ENCODE measurements around the gene NLE1. TPM values are rescaled to one million over a fixed set of nuclear protein-coding genes. Genes with fewer than 3 reads are reported as not detected.

NLE1 gene
- total RNA-seq, 4 donors from 2014 or later: 9.9 to 19.3 (median 11.5) TPM

DNA sequence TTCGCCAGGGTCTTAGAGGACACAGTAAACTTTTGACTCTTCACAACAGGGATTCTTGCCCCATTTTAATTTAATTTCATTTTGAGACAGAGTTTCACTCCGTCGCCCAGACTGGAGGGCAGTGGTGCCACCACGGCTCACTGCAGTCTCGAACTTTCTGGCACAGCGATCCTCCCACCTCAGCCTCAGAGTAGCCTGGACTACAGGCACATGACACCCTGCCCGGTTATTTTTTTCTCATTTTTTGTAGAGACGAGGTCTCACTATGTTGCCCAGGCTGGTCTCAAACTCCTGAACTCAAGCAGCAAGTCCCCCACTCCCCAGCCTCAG, 329 bp upstream of the NLE1 start:
- ATAC-seq: no peak

DNA sequence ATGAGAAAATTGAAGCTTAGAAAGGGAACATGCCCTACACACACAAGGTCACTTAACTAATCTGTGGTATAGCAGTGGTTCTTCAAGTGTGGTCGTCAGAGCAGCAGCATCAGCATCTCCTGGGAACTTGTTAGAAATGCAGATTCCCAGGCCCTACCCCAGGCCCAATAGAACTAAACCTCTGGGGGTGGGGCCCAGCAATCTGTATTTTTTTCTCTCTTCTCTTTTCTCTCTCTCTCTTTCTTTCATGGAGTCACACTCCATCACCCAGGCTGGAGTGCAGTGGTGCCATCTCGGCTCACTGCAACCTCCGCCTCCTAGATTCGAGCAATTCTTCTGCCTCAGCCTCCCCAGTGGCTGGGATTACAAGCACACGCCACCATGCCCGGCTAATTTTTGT, 3.9 kb downstream of the NLE1 start:
- DNase-seq: no peak
- in situ Hi-C loops (cut with MboI; ENCODE audit: low sequenced_read_pairs in 4 of 4) (no loop called here), intact Hi-C loops (cut with DNase I; ENCODE audit: low total_unique reads) (no loop called here)
- Histone ChIP-seq H3K4me3 (no peak overlapping the region), H3K4me1 (peaks cover 7 to 15% of the 10 kb centered on the region in 2 donors), H3K27ac (no peak overlapping the region), H3K27me3 (no peaks in the 10 kb centered on the region), H3K36me3 (peaks cover 0 to 69% of the 10 kb centered on the region in 2 donors), H3K9me3 (no peaks in the 10 kb centered on the region)
- ATAC-seq: no peak
- TF ChIP-seq, protein P1, sequence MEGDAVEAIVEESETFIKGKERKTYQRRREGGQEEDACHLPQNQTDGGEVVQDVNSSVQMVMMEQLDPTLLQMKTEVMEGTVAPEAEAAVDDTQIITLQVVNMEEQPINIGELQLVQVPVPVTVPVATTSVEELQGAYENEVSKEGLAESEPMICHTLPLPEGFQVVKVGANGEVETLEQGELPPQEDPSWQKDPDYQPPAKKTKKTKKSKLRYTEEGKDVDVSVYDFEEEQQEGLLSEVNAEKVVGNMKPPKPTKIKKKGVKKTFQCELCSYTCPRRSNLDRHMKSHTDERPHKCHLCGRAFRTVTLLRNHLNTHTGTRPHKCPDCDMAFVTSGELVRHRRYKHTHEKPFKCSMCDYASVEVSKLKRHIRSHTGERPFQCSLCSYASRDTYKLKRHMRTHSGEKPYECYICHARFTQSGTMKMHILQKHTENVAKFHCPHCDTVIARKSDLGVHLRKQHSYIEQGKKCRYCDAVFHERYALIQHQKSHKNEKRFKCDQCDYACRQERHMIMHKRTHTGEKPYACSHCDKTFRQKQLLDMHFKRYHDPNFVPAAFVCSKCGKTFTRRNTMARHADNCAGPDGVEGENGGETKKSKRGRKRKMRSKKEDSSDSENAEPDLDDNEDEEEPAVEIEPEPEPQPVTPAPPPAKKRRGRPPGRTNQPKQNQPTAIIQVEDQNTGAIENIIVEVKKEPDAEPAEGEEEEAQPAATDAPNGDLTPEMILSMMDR (IDR thresholded peaks at IDR 0.05 in 4 of 5, conservative IDR thresholded peaks at IDR 0.05 in 1 of 5): no peak
- TF ChIP-seq POLR2A (IDR thresholded peaks at IDR 0.05): no peak

More for the DNA sequence above, 329 bp upstream of the NLE1 start:
- Histone ChIP-seq H3K4me3 (peak overlapping the region; percentile 76 to 99 (median 88)), H3K4me1 (peaks cover 18 to 26% of the 10 kb centered on the region in 2 donors), H3K36me3 (peaks cover 0 to 27% of the 10 kb centered on the region in 2 donors), H3K27ac (peak overlapping the region; percentile 12 to 49 (median 40)), H3K9me3 (no peaks in the 10 kb centered on the region), H3K27me3 (no peaks in the 10 kb centered on the region)
- in situ Hi-C loops (cut with MboI; ENCODE audit: low sequenced_read_pairs in 4 of 4) (loop anchor here in 2 of 4 donors (10.0 kb wide), 1 partner anchor 102 kb away; the partner anchor contains the start of gene SLFN5 (in 2 of the 2)), intact Hi-C loops (cut with DNase I; ENCODE audit: low total_unique reads) (loop anchor here (10.0 kb wide), 2 partner anchors 392 to 1392 kb away; partner anchors contain the start of genes MYO19, PIGW and SLFN12L)
- TF ChIP-seq, protein P1 (IDR thresholded peaks at IDR 0.05 in 4 of 5, conservative IDR thresholded peaks at IDR 0.05 in 1 of 5): peak in 3 of 5 experiments; percentile 0 to 3 (median 1)
- TF ChIP-seq POLR2A (IDR thresholded peaks at IDR 0.05): no peak
- no peak for DNase-seq

DNA sequence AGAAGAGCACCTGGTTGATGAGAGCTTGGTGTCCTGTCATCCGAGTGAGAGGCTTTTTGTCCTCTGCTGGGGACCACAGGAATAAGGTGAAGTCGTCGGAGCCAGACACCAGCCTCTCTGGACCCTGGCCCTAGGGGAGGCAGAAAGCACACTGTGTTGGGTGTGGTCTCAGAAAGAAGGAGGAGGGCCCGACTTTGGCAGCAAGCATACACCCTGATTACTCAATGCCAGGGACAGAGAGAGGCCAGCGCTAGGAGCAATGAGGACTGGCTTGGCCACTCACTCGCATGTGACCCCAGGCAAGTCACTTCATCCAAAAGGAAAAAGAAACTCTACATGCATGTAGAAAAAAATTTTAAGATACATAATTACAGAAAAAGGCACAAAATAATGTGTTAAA, 6.8 kb downstream of the NLE1 start:
- no peaks in the 10 kb centered on the region for H3K27me3 ChIP-seq
- H3K4me3 ChIP-seq: no peak overlapping the region
- in situ Hi-C loops (cut with MboI; ENCODE audit: low sequenced_read_pairs in 4 of 4): no loop called here
- TF ChIP-seq, protein P1 (IDR thresholded peaks at IDR 0.05 in 4 of 5, conservative IDR thresholded peaks at IDR 0.05 in 1 of 5): no peak
- no peak for TF ChIP-seq POLR2A (IDR thresholded peaks at IDR 0.05)
- intact Hi-C loops (cut with DNase I; ENCODE audit: low total_unique reads): no loop called here
- H3K4me1 ChIP-seq: no peaks in the 10 kb centered on the region
- no peak for DNase-seq
- no peak for ATAC-seq
- H3K27ac ChIP-seq: no peak overlapping the region
- peaks cover 0 to 88% of the 10 kb centered on the region in 2 donors for H3K36me3 ChIP-seq
- H3K9me3 ChIP-seq: no peaks in the 10 kb centered on the region

DNA sequence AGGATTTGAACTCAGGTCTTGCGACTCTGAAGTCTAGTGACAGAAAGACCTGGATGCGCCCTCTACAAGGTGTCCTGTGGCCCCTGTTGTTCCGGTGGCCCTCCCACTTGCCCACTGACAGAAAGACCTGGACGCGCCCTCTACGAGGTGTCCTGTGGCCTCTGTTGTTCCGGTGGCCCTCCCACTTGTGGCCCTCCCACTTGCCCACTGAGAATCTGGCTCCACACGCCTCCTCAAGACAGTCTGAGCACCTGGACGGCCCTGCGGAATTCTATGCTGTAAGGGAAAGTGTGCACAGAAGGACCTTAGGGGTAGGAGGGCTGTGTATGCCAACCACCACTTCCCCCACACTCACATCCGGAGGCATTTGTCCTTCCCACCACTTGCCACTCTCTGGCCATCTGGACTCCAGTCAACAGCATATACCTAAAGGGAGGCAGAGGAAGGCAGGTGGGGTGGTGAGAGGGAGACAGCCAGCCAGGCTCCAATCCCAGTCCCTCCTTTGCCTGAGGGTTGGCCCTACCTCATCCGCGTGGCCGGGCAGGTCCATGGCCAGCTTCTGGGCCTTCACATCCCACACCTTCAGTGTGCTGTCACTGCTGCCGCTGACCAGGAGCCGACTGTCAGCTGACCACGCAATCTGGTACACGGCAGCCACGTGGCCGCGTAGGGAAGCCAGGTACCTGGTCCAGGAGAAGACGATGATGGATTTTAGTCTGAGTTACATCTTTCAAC, 9.1 kb downstream of the NLE1 start:
- Histone ChIP-seq H3K4me1 (no peaks in the 10 kb centered on the region), H3K9me3 (no peaks in the 10 kb centered on the region), H3K27ac (no peak overlapping the region), H3K4me3 (no peak overlapping the region), H3K27me3 (no peaks in the 10 kb centered on the region), H3K36me3 (peaks cover 0 to 66% of the 10 kb centered on the region in 2 donors)
- no peak for DNase-seq
- intact Hi-C loops (cut with DNase I; ENCODE audit: low total_unique reads): no loop called here
- in situ Hi-C loops (cut with MboI; ENCODE audit: low sequenced_read_pairs in 4 of 4): no loop called here
- TF ChIP-seq, protein P1 (IDR thresholded peaks at IDR 0.05 in 4 of 5, conservative IDR thresholded peaks at IDR 0.05 in 1 of 5): no peak
- no peak for TF ChIP-seq POLR2A (IDR thresholded peaks at IDR 0.05)
- no peak for ATAC-seq
